OCI-LY3 (cell line): ENCODE data around the gene HTATSF1.

Experiments used
- H2AFZ ChIP-seq: fragments of 200-600, 300-600 bp; shearing (Covaris generic); 2 replicates; pipeline ENCODE4 v1.6.0; 2014; ENCODE audit warnings: antibody characterized with exemption, low read depth, low read length
- H3K27ac ChIP-seq: fragments of 200-600, 300-600 bp; sonication (generic); 2 replicates; pipeline ENCODE4 v1.5.1; 2014; ENCODE audit warnings: mild to moderate bottlenecking, low read length, moderate library complexity, mixed read lengths
- H3K27me3 ChIP-seq: fragments of 200-600, 300-600 bp; sonication (generic); 2 replicates; pipeline ENCODE4 v1.6.1; 2014; ENCODE audit warnings: low read depth, low read length, mixed read lengths
- H3K36me3 ChIP-seq: fragments of 200-600, 300-600 bp; sonication (generic); replicated peaks from 2 replicates; pipeline ENCODE3; 2014; ENCODE audit warnings: low read depth, low read length, mixed read lengths
- H3K4me1 ChIP-seq: fragments of 300-600, 200-600 bp; sonication (generic); 2 replicates; pipeline ENCODE4 v1.6.1; 2014; ENCODE audit warnings: low read length, mixed read lengths
- H3K4me2 ChIP-seq: fragments of 200-600, 300-600 bp; sonication (generic); 2 replicates; pipeline ENCODE4 v1.6.1; 2014; ENCODE audit warnings: low read length, mixed read lengths
- H3K4me3 ChIP-seq: fragments of 300-600, 200-600 bp; sonication (generic); 2 replicates; pipeline ENCODE4 v1.5.1; 2014; ENCODE audit warnings: antibody characterized with exemption, mild to moderate bottlenecking, low read length, moderate library complexity
- H3K79me2 ChIP-seq: fragments of 300-600, 200-600 bp; shearing (Covaris generic); 2 replicates; pipeline ENCODE4 v1.6.1; 2014; ENCODE audit warnings: mild to moderate bottlenecking, low read length, mixed read lengths
- H3K9ac ChIP-seq: fragments of 300-600, 200-600 bp; shearing (Covaris generic); 2 replicates; pipeline ENCODE4 v1.6.0; 2014; ENCODE audit warnings: mild to moderate bottlenecking, low read length, moderate library complexity
- H3K9me3 ChIP-seq: fragments of 200-600, 300-600 bp; shearing (Covaris generic); 2 replicates; pipeline ENCODE4 v1.6.1; 2014; ENCODE audit warnings: low read length, mixed read lengths; ENCODE audit not compliant: insufficient read depth
- H4K20me1 ChIP-seq: fragments of 200-600, 300-600 bp; sonication (generic); 2 replicates; pipeline ENCODE4 v1.6.1; 2016; ENCODE audit warnings: low read length, mixed read lengths; ENCODE audit not compliant: insufficient read depth
- CTCF ChIP-seq: fragments of 200-600, 300-600 bp; sonication (generic); IDR thresholded peaks from 2 replicates; pipeline ENCODE4 v1.5.1; 2014; ENCODE audit warnings: antibody characterized with exemption, low read length, low read depth
- EZH2phosphoT487 ChIP-seq: fragments of 200-600 bp; shearing (Covaris generic); IDR thresholded peaks from 2 replicates; pipeline ENCODE4 v1.6.1; 2018; ENCODE audit warnings: antibody characterized with exemption, mixed run types, low read depth

Gene HTATSF1

DNA sequence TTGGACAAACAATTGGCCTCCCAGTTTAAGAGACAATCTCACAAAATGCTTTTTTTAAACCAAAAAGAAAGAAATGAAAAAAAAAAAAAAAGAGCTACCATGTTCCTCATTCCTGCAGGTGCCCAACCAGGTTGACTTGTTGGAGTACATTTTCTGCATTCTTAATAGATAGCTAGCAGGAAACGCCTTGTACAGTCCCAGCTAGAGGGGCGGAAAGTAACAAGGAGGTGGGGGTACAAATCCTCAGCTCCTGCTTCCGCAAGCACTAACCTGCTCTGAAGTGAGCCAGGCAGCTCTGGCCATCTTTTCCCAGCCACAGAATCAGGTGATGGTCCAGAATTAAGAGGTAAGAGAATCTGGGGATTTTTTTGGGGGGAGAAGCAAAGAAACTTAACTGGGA is 34.6 kb downstream of the HTATSF1 start, which contains the start of gene VGLL1:
VGLL1 (plus strand) TSS at position 265 of the 400 bp plus-strand sequence. CDS start 3,806 bp downstream, outside the sequence.
- H4K20me1 ChIP-seq: no peaks in the 10 kb centered on the region
- TF ChIP-seq CTCF (no peak), EZH2phosphoT487 (no peak)
- H3K9me3 ChIP-seq: no peaks in the 10 kb centered on the region
- no peaks in the 10 kb centered on the region for H3K36me3 ChIP-seq
- H3K27me3 ChIP-seq: no peaks in the 10 kb centered on the region
- no peaks in the 10 kb centered on the region for H3K79me2 ChIP-seq
- H3K27ac ChIP-seq: no peak within 1 kb of the TSS
- no peak within 1 kb of the TSS for H2AFZ ChIP-seq
- H3K4me3 ChIP-seq: no peak within 1 kb of the TSS
- H3K4me1 ChIP-seq: no peaks in the 10 kb centered on the region
- no peak within 1 kb of the TSS for H3K4me2 ChIP-seq
- H3K9ac ChIP-seq: no peak within 1 kb of the TSS

DNA sequence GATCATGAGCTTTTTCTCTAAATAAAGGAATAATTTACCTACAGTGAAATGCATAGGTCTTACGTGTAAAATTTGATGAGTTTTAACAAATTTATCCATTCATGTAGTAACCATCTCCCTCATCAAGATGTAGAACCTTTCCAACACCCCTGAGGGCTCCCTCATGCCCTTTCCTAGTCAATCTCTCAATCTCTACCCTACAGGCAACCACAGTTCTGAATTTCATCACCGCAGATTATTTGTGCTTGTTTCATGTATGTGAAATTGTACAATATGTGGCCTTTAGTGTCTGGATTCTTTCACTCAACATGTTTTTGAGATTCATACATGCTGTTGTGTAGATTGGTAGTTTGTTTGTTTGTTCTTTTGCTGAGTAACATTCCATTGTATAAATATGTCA is 36.7 kb downstream of the HTATSF1 start:
- Histone ChIP-seq H3K4me1 (no peaks in the 10 kb centered on the region), H4K20me1 (no peaks in the 10 kb centered on the region), H3K4me3 (no peak overlapping the region), H3K36me3 (no peaks in the 10 kb centered on the region), H3K27me3 (no peaks in the 10 kb centered on the region), H2AFZ (no peak overlapping the region), H3K27ac (no peak overlapping the region), H3K4me2 (no peak overlapping the region), H3K9ac (no peak overlapping the region), H3K9me3 (no peaks in the 10 kb centered on the region), H3K79me2 (no peaks in the 10 kb centered on the region)
- TF ChIP-seq CTCF: no peak
- no peak for TF ChIP-seq EZH2phosphoT487

DNA sequence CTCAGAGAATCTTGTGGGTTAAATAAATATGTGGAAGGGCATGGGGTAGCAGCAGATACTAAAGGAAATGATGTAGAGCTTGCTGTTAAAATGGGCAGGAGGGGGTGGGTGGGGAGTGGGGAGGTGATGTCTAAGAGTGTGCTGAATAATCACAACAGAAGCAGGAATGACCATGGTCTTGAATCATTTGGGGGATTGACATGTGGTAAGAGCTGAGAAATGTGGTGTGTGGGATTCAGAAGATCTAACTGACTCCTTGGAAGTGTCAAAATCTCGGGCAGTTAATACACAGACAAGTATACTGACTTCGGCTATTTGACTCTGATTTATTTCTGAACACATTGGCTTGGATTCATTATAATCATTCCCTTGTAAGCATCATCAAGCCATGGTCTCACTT is 41.4 kb downstream of the HTATSF1 start:
- no peak overlapping the region for H2AFZ ChIP-seq
- no peaks in the 10 kb centered on the region for H4K20me1 ChIP-seq
- no peak for TF ChIP-seq CTCF
- no peak for TF ChIP-seq EZH2phosphoT487
- no peaks in the 10 kb centered on the region for H3K27me3 ChIP-seq
- no peak overlapping the region for H3K4me2 ChIP-seq
- H3K9me3 ChIP-seq: no peaks in the 10 kb centered on the region
- H3K9ac ChIP-seq: no peak overlapping the region
- no peaks in the 10 kb centered on the region for H3K36me3 ChIP-seq
- no peak overlapping the region for H3K27ac ChIP-seq
- H3K4me1 ChIP-seq: no peaks in the 10 kb centered on the region
- no peak overlapping the region for H3K4me3 ChIP-seq
- H3K79me2 ChIP-seq: no peaks in the 10 kb centered on the region

DNA sequence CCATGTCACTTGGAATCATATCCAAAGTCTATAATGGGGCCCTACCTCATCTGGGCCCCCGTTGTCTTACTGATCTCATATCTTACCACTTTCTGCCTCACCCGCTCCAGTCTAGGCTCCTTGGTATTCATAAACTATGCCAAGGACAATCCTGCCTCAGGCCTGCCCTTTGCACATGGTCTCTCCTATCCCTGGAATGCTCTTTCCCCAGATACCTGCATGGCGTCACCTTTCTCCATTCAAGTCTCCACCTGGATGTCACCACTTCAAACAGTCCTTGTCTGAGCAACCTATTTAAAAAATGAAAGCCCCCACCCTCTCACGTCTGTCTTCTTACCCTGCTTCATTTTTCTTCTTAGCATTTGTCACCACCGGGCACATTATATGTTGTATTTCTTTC is 42.8 kb downstream of the HTATSF1 start:
- no peak overlapping the region for H3K4me2 ChIP-seq
- no peaks in the 10 kb centered on the region for H4K20me1 ChIP-seq
- H3K79me2 ChIP-seq: no peaks in the 10 kb centered on the region
- no peaks in the 10 kb centered on the region for H3K9me3 ChIP-seq
- no peaks in the 10 kb centered on the region for H3K27me3 ChIP-seq
- no peaks in the 10 kb centered on the region for H3K36me3 ChIP-seq
- H3K4me3 ChIP-seq: no peak overlapping the region
- H3K9ac ChIP-seq: no peak overlapping the region
- no peak overlapping the region for H2AFZ ChIP-seq
- H3K27ac ChIP-seq: no peak overlapping the region
- no peak for TF ChIP-seq CTCF
- TF ChIP-seq EZH2phosphoT487: no peak
- H3K4me1 ChIP-seq: no peaks in the 10 kb centered on the region
